Parathyroid adenoma (tissue), 2 donors: ENCODE data around the gene ADCY4.

Source experiments
- H2AFZ ChIP-seq: fragments of 300-600 bp; sonication (generic); one replicate; pipeline ENCODE4 v1.7.0; 2017; ENCODE audit warnings: antibody characterized with exemption, mild to moderate bottlenecking
- H3K27ac ChIP-seq: fragments of 300-600 bp; sonication (generic); one replicate; pipeline ENCODE4 v1.7.0; 2017
- H3K27me3 ChIP-seq: fragments of 300-600 bp; sonication (generic); one replicate; pipeline ENCODE4 v1.7.0; 2017; ENCODE audit warnings: low read length; ENCODE audit not compliant: control insufficient read depth, insufficient read depth
- H3K36me3 ChIP-seq: fragments of 300-600 bp; sonication (generic); one replicate; pipeline ENCODE4 v1.7.0; 2017; ENCODE audit warnings: low read length; ENCODE audit not compliant: control insufficient read depth, insufficient read depth
- H3K4me1 ChIP-seq: fragments of 300-600 bp; sonication (generic); one replicate; pipeline ENCODE4 v1.7.0; 2017; ENCODE audit warnings: control low read depth
- H3K4me2 ChIP-seq: fragments of 300-600 bp; sonication (generic); one replicate; pipeline ENCODE4 v1.7.0; 2017; ENCODE audit warnings: low read length
- H3K4me3 ChIP-seq: fragments of 300-600 bp; sonication (generic); one replicate; pipeline ENCODE4 v1.7.0; 2017; ENCODE audit warnings: low read depth, low read length
- H3K79me2 ChIP-seq: fragments of 300-600 bp; sonication (generic); one replicate; pipeline ENCODE4 v1.7.0; 2017; ENCODE audit warnings: control low read depth
- H3K9ac ChIP-seq: fragments of 300-600 bp; sonication (generic); one replicate; pipeline ENCODE4 v1.7.0; 2017; ENCODE audit warnings: mild to moderate bottlenecking
- H3K9me3 ChIP-seq: fragments of 300-600 bp; sonication (generic); one replicate; pipeline ENCODE4 v1.7.0; 2017; ENCODE audit warnings: low read length; ENCODE audit not compliant: control insufficient read depth
- TF ChIP-seq, protein P1 (sequence below): fragments of 300-600 bp; sonication (generic); IDR thresholded peaks from one replicate; pipeline ENCODE4 v1.7.0; 2017; ENCODE audit warnings: antibody characterized with exemption, mild to moderate bottlenecking
- donor health status: primary hyperparathyroidism.

The ADCY4 gene

GRCh38 chr14:24297190-24297964, 37.5 kb downstream of the ADCY4 start:
- Histone ChIP-seq H3K4me3 (no peak overlapping the region), H3K9ac (no peak overlapping the region), H3K9me3 (no peaks in the 10 kb centered on the region), H3K27me3 (no peaks in the 10 kb centered on the region), H3K4me1 (peaks cover 8% of the 10 kb centered on the region), H3K27ac (no peak overlapping the region), H3K4me2 (no peak overlapping the region), H3K36me3 (no peaks in the 10 kb centered on the region), H3K79me2 (peaks cover 8% of the 10 kb centered on the region), H2AFZ (no peak overlapping the region)
- TF ChIP-seq, protein P1, sequence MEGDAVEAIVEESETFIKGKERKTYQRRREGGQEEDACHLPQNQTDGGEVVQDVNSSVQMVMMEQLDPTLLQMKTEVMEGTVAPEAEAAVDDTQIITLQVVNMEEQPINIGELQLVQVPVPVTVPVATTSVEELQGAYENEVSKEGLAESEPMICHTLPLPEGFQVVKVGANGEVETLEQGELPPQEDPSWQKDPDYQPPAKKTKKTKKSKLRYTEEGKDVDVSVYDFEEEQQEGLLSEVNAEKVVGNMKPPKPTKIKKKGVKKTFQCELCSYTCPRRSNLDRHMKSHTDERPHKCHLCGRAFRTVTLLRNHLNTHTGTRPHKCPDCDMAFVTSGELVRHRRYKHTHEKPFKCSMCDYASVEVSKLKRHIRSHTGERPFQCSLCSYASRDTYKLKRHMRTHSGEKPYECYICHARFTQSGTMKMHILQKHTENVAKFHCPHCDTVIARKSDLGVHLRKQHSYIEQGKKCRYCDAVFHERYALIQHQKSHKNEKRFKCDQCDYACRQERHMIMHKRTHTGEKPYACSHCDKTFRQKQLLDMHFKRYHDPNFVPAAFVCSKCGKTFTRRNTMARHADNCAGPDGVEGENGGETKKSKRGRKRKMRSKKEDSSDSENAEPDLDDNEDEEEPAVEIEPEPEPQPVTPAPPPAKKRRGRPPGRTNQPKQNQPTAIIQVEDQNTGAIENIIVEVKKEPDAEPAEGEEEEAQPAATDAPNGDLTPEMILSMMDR = peak; percentile 48

DNA sequence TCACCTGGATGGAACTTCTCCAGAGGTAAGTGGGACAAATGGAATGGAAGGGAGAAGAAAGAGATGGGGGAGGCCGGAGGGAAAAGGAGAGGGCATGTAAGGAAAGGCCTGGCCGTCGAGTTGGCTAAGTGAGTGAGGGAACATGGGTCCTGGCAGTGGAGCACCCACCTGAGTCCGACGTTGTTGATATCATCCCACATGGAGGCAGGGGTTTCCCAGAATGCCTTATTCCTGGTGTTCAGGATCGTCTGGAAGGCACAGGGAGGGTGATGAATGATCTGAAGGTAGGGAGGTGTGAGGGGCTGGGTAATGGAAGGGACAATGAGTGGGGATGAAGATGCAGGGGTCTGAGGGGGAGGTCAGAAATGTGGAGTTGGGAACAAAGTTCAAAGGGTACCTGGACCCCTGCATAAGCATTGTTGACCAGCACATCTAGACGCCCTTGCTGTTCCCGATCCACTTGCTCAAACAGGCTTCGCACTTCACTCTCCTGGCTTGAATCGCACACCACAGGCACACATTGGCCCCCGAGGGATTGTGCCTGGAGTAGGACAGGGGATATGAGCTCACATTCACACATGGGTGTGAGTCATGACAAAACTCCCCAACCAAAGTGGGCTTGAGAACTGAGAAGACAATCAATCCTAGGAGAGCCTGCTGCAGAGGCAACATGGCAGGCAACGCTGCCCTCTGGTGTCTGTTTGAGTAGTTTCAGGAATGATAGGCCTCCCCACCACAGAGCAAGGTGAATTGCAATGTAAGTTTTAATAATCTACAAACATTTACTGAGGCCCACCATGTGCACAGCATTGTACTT, 38.3 kb downstream of the ADCY4 start:
- Histone ChIP-seq H3K9me3 (no peaks in the 10 kb centered on the region), H3K4me2 (no peak overlapping the region), H3K27me3 (no peaks in the 10 kb centered on the region), H3K4me1 (peaks cover 8% of the 10 kb centered on the region), H3K79me2 (peaks cover 8% of the 10 kb centered on the region), H3K4me3 (no peak overlapping the region), H2AFZ (no peak overlapping the region), H3K36me3 (no peaks in the 10 kb centered on the region), H3K9ac (no peak overlapping the region), H3K27ac (no peak overlapping the region)
- TF ChIP-seq, protein P1 = peak; percentile 77

DNA sequence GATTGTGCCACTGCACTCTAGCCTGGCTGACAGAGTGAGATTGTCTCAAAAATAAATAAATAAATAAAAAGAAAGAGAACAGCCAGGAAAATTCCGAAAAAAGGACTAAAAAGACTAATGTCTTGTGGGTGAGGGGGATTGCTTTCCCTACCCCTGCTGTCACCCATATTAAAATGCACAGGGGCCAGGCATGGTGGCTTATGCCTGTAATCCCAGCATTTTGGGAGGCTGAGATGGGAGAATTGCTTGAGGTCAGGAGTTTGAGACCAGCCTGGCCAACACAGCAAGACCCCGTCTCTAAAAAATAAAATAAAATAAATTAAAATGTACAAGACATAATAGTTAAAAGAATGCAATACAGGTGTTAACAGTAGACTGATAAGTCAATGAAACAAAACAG, 41.3 kb downstream of the ADCY4 start:
- Histone ChIP-seq H3K36me3 (no peaks in the 10 kb centered on the region), H3K9ac (no peak overlapping the region), H3K4me3 (no peak overlapping the region), H3K9me3 (no peaks in the 10 kb centered on the region), H3K4me2 (no peak overlapping the region), H3K27me3 (no peaks in the 10 kb centered on the region), H3K27ac (no peak overlapping the region), H2AFZ (no peak overlapping the region), H3K79me2 (peaks cover 5% of the 10 kb centered on the region), H3K4me1 (no peaks in the 10 kb centered on the region)
- TF ChIP-seq, protein P1 = no peak

DNA sequence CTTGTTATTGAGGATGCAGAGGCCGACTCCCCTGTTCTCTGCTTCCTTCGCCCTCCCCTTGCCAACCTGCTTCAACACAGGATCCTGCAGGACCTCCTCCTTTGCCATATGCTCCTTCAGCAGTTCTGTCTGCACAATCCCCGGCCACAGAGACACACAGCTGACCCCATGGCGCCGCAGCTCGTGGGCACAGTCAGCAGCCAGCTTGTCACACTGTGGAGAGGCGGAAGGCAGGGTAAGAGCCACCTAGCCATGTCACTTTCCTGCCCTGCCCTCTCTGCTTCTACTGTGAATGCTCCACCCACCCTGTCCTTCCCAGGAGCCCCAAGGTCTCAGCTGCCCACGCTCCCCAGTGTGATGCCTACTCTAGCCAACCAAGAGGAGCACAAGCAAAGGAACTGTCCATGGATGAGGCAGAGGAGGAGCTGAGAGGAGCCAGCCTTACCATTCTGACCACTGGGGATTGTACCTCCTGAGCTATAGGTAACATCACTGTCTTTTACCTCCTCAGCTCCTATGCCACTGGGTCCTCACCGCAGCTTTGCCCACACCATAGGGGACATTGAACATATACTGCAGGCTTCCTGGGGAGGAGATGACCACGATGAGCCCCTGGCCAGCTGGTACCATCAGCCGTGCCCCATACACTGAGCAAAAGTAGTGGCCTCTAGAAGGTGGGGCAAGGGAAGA, 42.6 kb downstream of the ADCY4 start:
- H3K4me3 ChIP-seq = no peak overlapping the region
- no peak overlapping the region for H2AFZ ChIP-seq
- H3K36me3 ChIP-seq = no peaks in the 10 kb centered on the region
- no peaks in the 10 kb centered on the region for H3K27me3 ChIP-seq
- peaks cover 2% of the 10 kb centered on the region for H3K79me2 ChIP-seq
- H3K4me1 ChIP-seq = no peaks in the 10 kb centered on the region
- no peaks in the 10 kb centered on the region for H3K9me3 ChIP-seq
- no peak overlapping the region for H3K27ac ChIP-seq
- TF ChIP-seq, protein P1 = no peak
- no peak overlapping the region for H3K4me2 ChIP-seq
- H3K9ac ChIP-seq = no peak overlapping the region
